Stomach (tissue), 4 donors: ENCODE results near the gene IQCE.

Source experiments
- EP300 ChIP-seq: sonication (generic); formaldehyde crosslinking; IDR thresholded peaks from one replicate; pipeline ENCODE4 v1.6.1; 2017; ENCODE audit warnings: antibody characterized with exemption
- POLR2A ChIP-seq, 4 donors: fragments of 450-650 bp; IDR thresholded peaks; one replicate each; pipeline ENCODE4 v1.6.1; 2016; ENCODE audit warnings: antibody characterized with exemption in 4 of 4, control low read depth in 2 of 4, mild to moderate bottlenecking in 1 of 4, moderate library complexity in 1 of 4
- TF ChIP-seq, protein P1 (sequence below), 7 experiments: fragments of 450-650 bp in 4 of 7; fragments of 200-600 bp in 3 of 7; sonication (generic) in 3 of 7; IDR thresholded peaks; one replicate each; pipeline ENCODE4 v1.5.1; 2016 to 2019; ENCODE audit warnings: antibody characterized with exemption in 7 of 7, control low read depth in 2 of 7, mild to moderate bottlenecking in 1 of 7

DNA sequence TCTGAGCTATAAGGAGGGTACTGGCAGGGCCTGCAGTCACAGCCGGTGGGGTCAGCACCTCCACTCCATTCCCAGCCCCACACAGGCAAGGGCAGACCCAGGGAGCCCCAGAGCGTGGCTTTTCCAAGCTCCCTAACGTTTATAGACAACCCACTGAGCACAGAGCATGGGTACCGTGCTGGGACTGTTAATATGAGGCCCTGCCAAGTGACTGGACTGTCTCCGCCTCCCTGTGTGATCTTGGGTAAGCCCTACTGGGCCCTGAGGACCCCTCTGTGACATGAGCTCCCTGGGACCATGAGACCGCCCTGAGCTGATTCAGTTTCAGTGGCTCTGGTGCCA lies 85.4 kb downstream of the IQCE start:
- TF ChIP-seq, protein P1, sequence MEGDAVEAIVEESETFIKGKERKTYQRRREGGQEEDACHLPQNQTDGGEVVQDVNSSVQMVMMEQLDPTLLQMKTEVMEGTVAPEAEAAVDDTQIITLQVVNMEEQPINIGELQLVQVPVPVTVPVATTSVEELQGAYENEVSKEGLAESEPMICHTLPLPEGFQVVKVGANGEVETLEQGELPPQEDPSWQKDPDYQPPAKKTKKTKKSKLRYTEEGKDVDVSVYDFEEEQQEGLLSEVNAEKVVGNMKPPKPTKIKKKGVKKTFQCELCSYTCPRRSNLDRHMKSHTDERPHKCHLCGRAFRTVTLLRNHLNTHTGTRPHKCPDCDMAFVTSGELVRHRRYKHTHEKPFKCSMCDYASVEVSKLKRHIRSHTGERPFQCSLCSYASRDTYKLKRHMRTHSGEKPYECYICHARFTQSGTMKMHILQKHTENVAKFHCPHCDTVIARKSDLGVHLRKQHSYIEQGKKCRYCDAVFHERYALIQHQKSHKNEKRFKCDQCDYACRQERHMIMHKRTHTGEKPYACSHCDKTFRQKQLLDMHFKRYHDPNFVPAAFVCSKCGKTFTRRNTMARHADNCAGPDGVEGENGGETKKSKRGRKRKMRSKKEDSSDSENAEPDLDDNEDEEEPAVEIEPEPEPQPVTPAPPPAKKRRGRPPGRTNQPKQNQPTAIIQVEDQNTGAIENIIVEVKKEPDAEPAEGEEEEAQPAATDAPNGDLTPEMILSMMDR (IDR thresholded peaks at IDR 0.05), result no peak
- TF ChIP-seq EP300 (no peak), POLR2A (IDR thresholded peaks at IDR 0.05) (no peak)
